Heart left ventricle (tissue), 16 donors: ENCODE results near the gene ZW10. TPM values are rescaled to one million over a fixed set of nuclear protein-coding genes. Genes with fewer than 3 reads are reported as not detected.

ENCODE experiments used
- ATAC-seq, 4 donors: fragments of 200-7000 bp; cut with Tn5 transposase; one replicate each; pipeline ENCODE4 v1.9.1; 2020 to 2022; ENCODE audit warnings: moderate library complexity in 4 of 4, mild to moderate bottlenecking in 3 of 4, moderate number of reproducible peaks in 1 of 4
- DNase-seq, 5 donors: peaks; one replicate each; pipeline ENCODE4 v3.0.0-alpha.2; 2020
- H3K27ac ChIP-seq, 12 donors: fragments of 200-600 bp; sonication (generic) in 4 of 12; one replicate each; pipeline versions ENCODE4 v1.5.0 to v1.8.0; 2016 to 2022; ENCODE audit warnings: mild to moderate bottlenecking in 2 of 12
- H3K27me3 ChIP-seq, 9 donors: fragments of 200-600 bp; sonication (generic) in 2 of 9; one replicate each; pipeline versions ENCODE4 v1.5.1 to v1.8.0; 2016 to 2022; ENCODE audit warnings: mild to moderate bottlenecking in 3 of 9
- H3K36me3 ChIP-seq, 9 donors: fragments of 200-600 bp; sonication (generic) in 2 of 9; one replicate each; pipeline versions ENCODE4 v1.5.0 to v1.8.0; 2018 to 2022; ENCODE audit warnings: mild to moderate bottlenecking in 2 of 9
- H3K4me1 ChIP-seq, 12 donors: fragments of 200-600 bp; sonication (generic) in 4 of 12; one replicate each; pipeline versions ENCODE4 v1.5.0 to v1.8.0; 2016 to 2022; ENCODE audit warnings: mild to moderate bottlenecking in 3 of 12
- H3K4me3 ChIP-seq, 12 donors: fragments of 200-600 bp; sonication (generic) in 4 of 12; one replicate each; pipeline versions ENCODE4 v1.5.0 to v1.8.0; 2017 to 2022; ENCODE audit warnings: mild to moderate bottlenecking in 9 of 12, moderate library complexity in 4 of 12
- H3K9me3 ChIP-seq, 12 donors: fragments of 200-600 bp; sonication (generic) in 4 of 12; one replicate each; pipeline versions ENCODE4 v1.5.0 to v1.8.0; 2016 to 2022; ENCODE audit warnings: mild to moderate bottlenecking in 1 of 12
- CTCF ChIP-seq, 12 donors: fragments of 200-600 bp; sonication (generic) in 4 of 12; IDR thresholded peaks; one replicate each; pipeline versions ENCODE4 v1.5.0 to v1.8.0; 2018 to 2022; ENCODE audit warnings: antibody characterized with exemption in 12 of 12, mild to moderate bottlenecking in 5 of 12
- POLR2A ChIP-seq, 2 donors: fragments of 450-650 bp; IDR thresholded peaks; one replicate each; pipeline ENCODE4 v1.6.1; 2017; ENCODE audit warnings: antibody characterized with exemption in 2 of 2, mild to moderate bottlenecking in 2 of 2, moderate library complexity in 2 of 2
- WGBS, 4 donors: extraction: QIAGEN DNeasy Blood & Tissue Kit in 2 of 4; methylation state at CpG; one replicate each; pipeline versions ENCODE4 v1.1.5 to v1.1.7; 2013 to 2018; 5-methylcytosine and 5-hydroxymethylcytosine counted together
- intact Hi-C, 10 donors: fragments of 100-400 bp; cut with DNase I; formaldehyde crosslinking; loops; one replicate each; pipeline versions ENCODE4 v1.11.1 to v1.14.2; 2022
- polyA plus RNA-seq, 2 donors: library from polyadenylated mRNA; stranded (reverse); fragments of 200-250 nt; gene quantifications; one replicate each; pipeline ENCODE4 v1.2.3, GENCODE V29; 2013
- total RNA-seq, 9 donors: library from RNA; depleted of rRNA in 2 of 9; stranded (reverse); fragments of >200 nt in 2 of 9; fragmentation: NEBNext Ultra II Directional in 3 of 9; extraction: Animal tissue kit (Norgen Biotek cat#: 25700) in 3 of 9; gene quantifications; one replicate each; pipeline versions ENCODE4 v1.1.0 to v1.2.4, GENCODE V29; 2016 to 2023
- donor health status: ischemic (EF 13 %, LVEDD 7.1; RV severe dilation, severe dysfunction).
- donor health status: healthy with polysubstance abuse.
- donor health status: DM: no; HTN: yes; CAD: no.
- donor health status: DM: no; HTN: no; CAD: no.
- donor health status: ischemic (EF 25% LVEDD 6.9; RV normal size, moderate dysfunction).
- donor health status: ischemic (EF 25% LVEDD 5.7; RV mildly dilated, moderate dysfunction).
- donor health status: healthy.
- donor health status: DM: yes; HTN: yes; CAD: no.
- donor health status: ischemic (EF 35%, LVEDD 5.7; RV mildly dilated, moderate dysfunction).
- donor health status: nonischemic (EF 11% LVEDD 7.7; RV severe dilation, severe dysfunction).
- donor health status: DM: yes; HTN: yes; CAD: no.
- donor health status: PGD.
- donor health status: ischemic (EF 29% LVEDD 5.4; RV normal size, mild dysfunction).
- donor health status: nonischemic (EF 23%, LVEDD 6.1; RV moderate dilation, normal function).

Gene ZW10
- total and polyA plus RNA-seq, 11 donors, result 2.2 to 12.0 (median 9.8) TPM

DNA sequence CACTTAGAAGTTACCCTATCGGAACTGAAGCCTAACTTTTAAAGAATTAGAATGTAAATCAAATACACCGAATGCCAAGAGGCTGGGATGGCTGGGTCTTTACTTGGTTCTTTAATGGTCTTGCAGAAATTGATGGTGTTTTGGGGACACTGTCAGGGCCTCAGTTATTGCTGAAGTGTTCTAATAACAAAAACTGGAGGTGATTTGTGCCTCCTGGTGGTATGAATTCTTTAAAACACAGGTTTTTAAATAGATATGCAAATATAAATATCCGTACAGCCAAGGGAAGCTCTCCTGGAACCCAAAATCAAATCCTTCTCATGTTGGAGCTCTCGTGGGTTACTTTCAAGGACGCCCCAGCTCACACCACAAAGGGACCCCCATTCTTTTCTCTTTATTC is 48.1 kb downstream of the ZW10 start:
- peaks cover 0 to 5% (median 0%) of the 10 kb centered on the region in 12 donors for H3K4me1 ChIP-seq
- no peaks in the 10 kb centered on the region for H3K9me3 ChIP-seq
- H3K4me3 ChIP-seq, result no peak overlapping the region
- no peak overlapping the region for H3K27ac ChIP-seq
- intact Hi-C loops, result loop anchor here in 3 of 10 donors (5.0 to 10.0 kb wide), 2 partner anchors 183 to 191 kb away; no protein-coding TSS in a partner anchor
- no peak for TF ChIP-seq POLR2A (IDR thresholded peaks at IDR 0.05)
- H3K27me3 ChIP-seq, result no peaks in the 10 kb centered on the region
- WGBS, 4 donors, result 96 to 98% (median 96%) methylated on average over 5 of the region's 5 CpGs
- no peaks in the 10 kb centered on the region for H3K36me3 ChIP-seq
- ATAC-seq (no peak), DNase-seq (no peak)

- no peak for DNase-seq
- no peak for ATAC-seq
- H3K4me3 ChIP-seq, result no peak overlapping the region
- TF ChIP-seq POLR2A (IDR thresholded peaks at IDR 0.05) (no peak), CTCF (IDR thresholded peaks at IDR 0.05) (no peak)
- no peaks in the 10 kb centered on the region for H3K9me3 ChIP-seq
- 89 to 95% (median 92%) methylated on average over 3 of the region's 3 CpGs for WGBS, 4 donors
- H3K27me3 ChIP-seq, result no peaks in the 10 kb centered on the region
- peaks cover 0 to 5% (median 0%) of the 10 kb centered on the region in 12 donors for H3K4me1 ChIP-seq
- H3K36me3 ChIP-seq, result peaks cover 0 to 2% (median 0%) of the 10 kb centered on the region in 9 donors
- no peak overlapping the region for H3K27ac ChIP-seq
- intact Hi-C loops, result loop anchor here in 3 of 10 donors (5.0 to 10.0 kb wide), 2 partner anchors 182 to 190 kb away; no protein-coding TSS in a partner anchor
Observed at GRCh38 chr11:113724778-113725177, 48.7 kb downstream of the ZW10 start.

DNA sequence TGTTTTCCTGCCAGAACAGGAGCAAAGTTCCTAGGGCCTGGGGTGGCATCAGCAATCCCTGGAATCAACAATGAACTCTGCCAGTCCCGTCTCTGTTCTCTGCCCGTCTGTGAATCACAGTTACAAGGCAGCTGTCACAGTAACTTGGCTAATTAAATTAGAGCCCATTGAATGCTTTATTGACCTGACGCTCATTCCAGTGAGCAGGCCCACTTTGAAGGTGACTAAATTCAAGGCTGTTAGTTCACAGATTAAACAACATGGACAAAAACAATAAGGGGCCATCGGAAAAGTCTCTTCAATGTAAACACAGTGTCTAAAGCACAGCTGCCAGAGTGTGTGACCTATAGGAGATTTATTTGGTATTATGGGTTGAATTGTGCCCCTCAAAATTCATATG is 49.7 kb downstream of the ZW10 start:
- no peak overlapping the region for H3K4me3 ChIP-seq
- H3K9me3 ChIP-seq, result no peaks in the 10 kb centered on the region
- WGBS, 4 donors, result 86 to 98% (median 96%) methylated on average over 4 of the region's 4 CpGs
- ATAC-seq (no peak), DNase-seq (no peak)
- no peak overlapping the region for H3K27ac ChIP-seq
- H3K4me1 ChIP-seq, result peaks cover 0 to 5% (median 0%) of the 10 kb centered on the region in 12 donors
- intact Hi-C loops, result loop anchor here in 2 of 10 donors (10.0 kb wide), 1 partner anchor 189 kb away; no protein-coding TSS in a partner anchor
- no peak for TF ChIP-seq CTCF (IDR thresholded peaks at IDR 0.05)
- no peak for TF ChIP-seq POLR2A (IDR thresholded peaks at IDR 0.05)
- peaks cover 0 to 8% (median 0%) of the 10 kb centered on the region in 9 donors for H3K36me3 ChIP-seq
- H3K27me3 ChIP-seq, result no peaks in the 10 kb centered on the region

- H3K4me1 ChIP-seq, result peaks cover 0 to 5% (median 0%) of the 10 kb centered on the region in 12 donors
- H3K9me3 ChIP-seq, result no peaks in the 10 kb centered on the region
- DNase-seq (no peak), ATAC-seq (no peak)
- no peak overlapping the region for H3K27ac ChIP-seq
- H3K27me3 ChIP-seq, result no peaks in the 10 kb centered on the region
- H3K4me3 ChIP-seq, result no peak overlapping the region
- TF ChIP-seq POLR2A (IDR thresholded peaks at IDR 0.05) (no peak), CTCF (IDR thresholded peaks at IDR 0.05) (no peak)
- H3K36me3 ChIP-seq, result peaks cover 0 to 8% (median 0%) of the 10 kb centered on the region in 9 donors
- 92 to 98% (median 96%) methylated on average over 3 of the region's 3 CpGs for WGBS, 4 donors
- intact Hi-C loops, result loop anchor here in 2 of 10 donors (10.0 kb wide), 1 partner anchor 188 kb away; no protein-coding TSS in a partner anchor
Observed at GRCh38 chr11:113722934-113723333, 50.6 kb downstream of the ZW10 start.

DNA sequence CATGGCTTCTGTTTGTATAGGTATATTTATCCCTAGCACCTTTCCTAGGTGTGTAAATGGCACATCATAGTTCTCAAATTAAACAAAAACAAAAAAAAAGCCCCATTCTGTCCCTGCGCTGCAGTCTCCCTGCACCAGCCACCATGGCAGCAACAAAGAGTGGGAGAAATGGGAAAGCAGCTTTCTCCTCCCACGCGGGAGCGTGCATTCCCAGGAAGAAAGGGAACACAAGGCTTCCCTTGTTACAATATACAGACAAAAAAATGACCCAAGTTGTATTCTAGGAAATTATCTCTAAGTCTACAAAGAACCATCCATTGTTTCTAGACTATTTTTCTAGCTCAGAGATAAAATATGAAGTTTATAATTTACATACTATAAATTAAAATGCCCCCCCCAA is 51.3 kb downstream of the ZW10 start:
- Histone ChIP-seq H3K4me1 (peaks cover 0 to 5% (median 0%) of the 10 kb centered on the region in 12 donors), H3K27me3 (no peaks in the 10 kb centered on the region), H3K27ac (no peak overlapping the region), H3K36me3 (peaks cover 0 to 8% (median 0%) of the 10 kb centered on the region in 9 donors), H3K4me3 (no peak overlapping the region), H3K9me3 (no peaks in the 10 kb centered on the region)
- intact Hi-C loops, result loop anchor here in 2 of 10 donors (10.0 kb wide), 1 partner anchor 187 kb away; no protein-coding TSS in a partner anchor
- WGBS, 4 donors, result 70 to 75% (median 71%) methylated on average over 4 of the region's 4 CpGs
- no peak for TF ChIP-seq POLR2A (IDR thresholded peaks at IDR 0.05)
- TF ChIP-seq CTCF (IDR thresholded peaks at IDR 0.05), result no peak
- no peak for DNase-seq
- no peak for ATAC-seq
